IMR-90 (cell line): Measurements from ENCODE around the gene SRSF2.

Experiments
- BHLHE40 ChIP-seq: fragments of 150-350 bp; IDR thresholded peaks from 2 replicates; pipeline ENCODE4 v1.6.1; 2016; ENCODE audit warnings: mild to moderate bottlenecking, low read depth, low read length
- CEBPB ChIP-seq: IDR thresholded peaks from 2 replicates; pipeline ENCODE4 v1.6.1; 2012; ENCODE audit warnings: low read depth, low read length, improper control_type of control experiment
- CTCF ChIP-seq: conservative IDR thresholded peaks from 2 replicates; pipeline ENCODE4 v1.5.1; 2012; ENCODE audit warnings: mild to moderate bottlenecking, low read depth, low read length, improper control_type of control experiment
- ELK1 ChIP-seq: fragments of 150-350 bp; IDR thresholded peaks from 2 replicates; pipeline ENCODE4 v1.6.1; 2016; ENCODE audit warnings: low read depth, mild to moderate bottlenecking, low read length, moderate library complexity, borderline replicate concordance
- FOS ChIP-seq: fragments of 150-350 bp; IDR thresholded peaks from 2 replicates; pipeline ENCODE4 v1.6.1; 2016; ENCODE audit warnings: low read depth, low read length
- POLR2A ChIP-seq: IDR thresholded peaks from 2 replicates; pipeline ENCODE4 v1.6.1; 2012; ENCODE audit warnings: mild to moderate bottlenecking, low read depth, low read length
- SMC3 ChIP-seq: fragments of 150-350 bp; IDR thresholded peaks from 2 replicates; pipeline ENCODE4 v1.6.1; 2016; ENCODE audit warnings: low read depth, mild to moderate bottlenecking, antibody characterized with exemption, low read length, moderate library complexity

GRCh38 chr17:76751416-76751993 is 14.4 kb upstream of the SRSF2 start:
- TF ChIP-seq CTCF (no peak), CEBPB (no peak), POLR2A (no peak), FOS (no peak), SMC3 (no peak), BHLHE40 (no peak), ELK1 (no peak)
